ENCODE measurements around the gene AGXT2.
"Not testable (repeated sequence)": the region's sequence is repeated elsewhere in the genome, so short reads cannot be mapped to it uniquely, and the experiment has no call there.

The AGXT2 gene

GRCh38 chr5:35012796-35013195 is 35.0 kb downstream of the AGXT2 start:
- no peak for DNase-seq (ENCODE audit: low spot score)

- DNase-seq (ENCODE audit: low spot score), result no peak
Measured at GRCh38 chr5:35012365-35012764, 35.4 kb downstream of the AGXT2 start.

DNA sequence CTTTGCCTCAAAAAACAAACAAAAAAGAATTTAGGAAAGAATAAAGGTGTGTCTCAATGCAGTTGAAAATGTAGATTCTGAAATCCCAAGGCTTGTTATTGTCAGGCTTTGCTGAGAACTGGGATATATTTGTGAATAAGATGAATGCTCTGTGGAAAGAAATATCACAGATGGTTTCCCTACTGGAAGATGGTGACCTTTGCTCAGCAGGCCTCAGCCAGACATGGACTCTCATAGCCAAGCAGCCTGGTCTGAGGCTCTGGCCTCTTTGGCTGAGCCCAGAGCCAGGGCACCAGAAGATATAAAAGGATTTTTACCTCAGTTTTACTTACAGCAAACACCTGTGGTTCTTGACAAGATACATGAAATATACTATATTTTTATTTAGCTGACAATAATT is 37.1 kb downstream of the AGXT2 start:
- no peak for DNase-seq (ENCODE audit: low spot score)

GRCh38 chr5:35009657-35010056 is 38.1 kb downstream of the AGXT2 start:
- no peak for DNase-seq (ENCODE audit: low spot score)

- no peak for DNase-seq (ENCODE audit: low spot score)
Measured at GRCh38 chr5:35009019-35009418, 38.7 kb downstream of the AGXT2 start.

- no peak for DNase-seq (ENCODE audit: low spot score)
Measured at GRCh38 chr5:35004771-35005170, 43.0 kb downstream of the AGXT2 start.

- no peak for DNase-seq (ENCODE audit: low spot score)
Measured at GRCh38 chr5:35004200-35004599, 43.5 kb downstream of the AGXT2 start.

DNA sequence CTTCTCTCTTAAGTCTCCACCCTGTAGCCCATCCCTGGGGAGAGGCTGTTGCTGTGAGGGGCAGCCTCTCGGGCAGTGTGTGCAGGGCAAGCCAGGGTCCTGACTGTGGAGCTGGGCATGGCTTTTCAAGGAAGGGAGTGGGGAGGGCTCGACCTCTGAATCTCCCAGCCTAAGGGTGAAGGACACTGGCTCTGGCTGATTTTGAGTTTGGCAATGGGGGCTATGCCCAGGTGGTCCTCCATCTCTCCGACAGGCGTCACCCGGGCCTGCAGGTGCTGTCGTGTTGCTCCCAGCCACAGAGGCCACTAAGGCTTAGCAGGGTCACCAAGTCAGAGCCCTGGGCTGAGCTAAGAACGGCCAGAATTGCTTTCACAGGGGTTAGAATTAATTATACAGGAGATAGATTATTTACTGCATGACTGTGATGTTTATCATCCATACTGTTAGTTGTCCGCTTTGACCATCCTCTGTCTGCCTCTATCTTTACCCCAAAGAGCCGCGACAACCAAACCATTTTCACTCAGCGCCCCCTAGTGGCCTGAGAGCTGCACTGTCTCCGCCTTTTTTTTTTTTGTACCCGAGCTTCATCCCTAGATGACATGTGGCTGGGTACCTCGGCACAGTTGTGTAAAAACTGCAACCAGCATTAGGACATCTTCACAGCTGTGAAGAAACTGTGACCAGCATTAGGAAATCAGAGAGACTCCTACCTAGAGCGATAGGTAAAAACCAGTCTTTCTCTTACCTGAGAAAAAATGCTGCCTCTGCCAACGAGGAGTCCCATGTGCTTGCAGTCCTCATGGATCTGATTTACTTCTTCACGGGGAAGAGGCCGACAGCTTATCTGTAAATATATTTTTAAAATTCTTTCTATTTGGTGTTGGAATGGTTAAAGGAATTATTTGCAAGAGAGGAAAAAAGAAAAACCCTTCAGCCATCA is 44.5 kb downstream of the AGXT2 start:
- DNase-seq (ENCODE audit: low spot score), result peak; percentile 19

GRCh38 chr5:35002459-35002858 is 45.3 kb downstream of the AGXT2 start:
- DNase-seq (ENCODE audit: low spot score), result no peak

- DNase-seq (ENCODE audit: low spot score), result no peak
Measured at GRCh38 chr5:35001842-35002241, 45.9 kb downstream of the AGXT2 start.

DNA sequence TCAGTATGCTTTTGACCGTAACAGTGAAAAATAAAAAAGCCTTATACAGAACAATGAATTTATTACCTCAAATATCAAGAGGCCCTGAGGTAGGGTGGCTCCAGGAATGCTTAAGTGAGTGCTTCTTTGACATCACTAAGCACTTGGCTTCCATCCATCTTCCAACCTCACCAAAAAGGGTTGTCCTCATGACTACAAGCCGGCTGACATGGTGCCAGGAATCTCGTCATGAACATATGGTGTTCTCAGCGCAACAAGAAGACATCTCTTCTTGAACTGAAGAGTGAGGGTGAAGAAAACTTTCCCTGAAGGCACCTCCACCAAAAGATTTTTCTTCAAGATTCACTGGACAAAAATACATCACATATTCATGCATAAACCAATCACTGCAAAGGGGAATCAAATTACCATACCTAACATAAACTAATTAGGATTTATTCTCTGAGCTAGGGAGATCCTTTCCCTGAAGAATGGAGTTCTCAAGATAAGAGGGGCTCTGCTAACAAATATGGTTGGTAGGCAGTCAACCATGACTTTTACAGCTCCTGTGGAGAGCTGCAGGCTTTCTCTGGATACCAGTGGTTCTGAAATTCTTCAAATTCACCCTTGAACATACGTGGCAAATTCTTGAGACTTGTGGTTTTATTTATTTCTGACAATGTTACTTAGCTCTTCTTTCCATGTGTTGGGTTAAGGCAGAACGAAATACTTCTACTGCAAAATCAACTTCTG is 49.5 kb downstream of the AGXT2 start:
- DNase-seq (ENCODE audit: low spot score), result no peak

GRCh38 chr5:34996261-34996660 is 51.5 kb downstream of the AGXT2 start:
- no peak for DNase-seq (ENCODE audit: low spot score)

GRCh38 chr5:34993951-34994350 is 53.8 kb downstream of the AGXT2 start:
- no peak for DNase-seq (ENCODE audit: low spot score)

- no peak for DNase-seq (ENCODE audit: low spot score)
Measured at GRCh38 chr5:34991486-34992238, 56.1 kb downstream of the AGXT2 start.

DNA sequence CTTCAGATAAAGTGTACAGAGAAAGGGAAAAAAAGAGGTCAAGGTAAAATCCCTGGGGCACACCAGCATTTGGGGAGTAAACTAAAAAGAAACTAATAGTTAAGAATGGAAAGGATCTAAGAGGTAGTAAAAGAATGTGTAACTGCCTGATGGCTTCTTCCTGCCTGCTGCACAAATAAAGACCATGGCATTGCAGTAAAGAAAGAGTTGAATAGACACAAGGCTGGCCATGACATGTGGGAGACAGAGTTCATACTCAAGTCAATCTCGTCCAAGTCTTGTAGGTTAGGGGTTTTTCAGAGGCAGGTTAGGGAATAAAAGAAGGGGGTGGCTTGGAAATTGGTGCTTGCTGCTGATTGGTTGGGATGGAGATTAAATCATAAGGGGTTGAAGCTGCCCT is 60.8 kb downstream of the AGXT2 start:
- DNase-seq (ENCODE audit: low spot score), result no peak

DNA sequence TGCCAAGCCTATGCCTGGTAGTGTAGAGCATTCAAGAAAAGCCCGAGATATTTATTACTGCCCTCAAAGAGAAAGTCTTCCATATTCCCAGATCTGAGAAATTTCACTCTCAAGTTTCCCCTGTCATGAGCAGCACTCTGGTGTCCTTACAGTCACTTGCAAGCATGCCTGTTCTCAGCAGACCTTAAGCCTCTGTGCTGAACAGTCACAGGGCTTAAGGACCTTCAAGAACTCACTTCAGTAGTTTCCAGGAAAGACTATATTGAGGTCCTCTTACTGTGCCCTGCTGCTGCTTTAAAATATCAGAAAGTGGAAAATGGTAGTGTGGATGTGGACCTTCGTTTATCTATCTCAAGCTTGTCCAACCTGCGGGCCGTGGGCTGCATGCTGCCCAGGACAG is 64.9 kb downstream of the AGXT2 start:
- no peak for DNase-seq (ENCODE audit: low spot score)

- DNase-seq (ENCODE audit: low spot score), result no peak
Measured at GRCh38 chr5:34978681-34979080, 69.1 kb downstream of the AGXT2 start.

DNA sequence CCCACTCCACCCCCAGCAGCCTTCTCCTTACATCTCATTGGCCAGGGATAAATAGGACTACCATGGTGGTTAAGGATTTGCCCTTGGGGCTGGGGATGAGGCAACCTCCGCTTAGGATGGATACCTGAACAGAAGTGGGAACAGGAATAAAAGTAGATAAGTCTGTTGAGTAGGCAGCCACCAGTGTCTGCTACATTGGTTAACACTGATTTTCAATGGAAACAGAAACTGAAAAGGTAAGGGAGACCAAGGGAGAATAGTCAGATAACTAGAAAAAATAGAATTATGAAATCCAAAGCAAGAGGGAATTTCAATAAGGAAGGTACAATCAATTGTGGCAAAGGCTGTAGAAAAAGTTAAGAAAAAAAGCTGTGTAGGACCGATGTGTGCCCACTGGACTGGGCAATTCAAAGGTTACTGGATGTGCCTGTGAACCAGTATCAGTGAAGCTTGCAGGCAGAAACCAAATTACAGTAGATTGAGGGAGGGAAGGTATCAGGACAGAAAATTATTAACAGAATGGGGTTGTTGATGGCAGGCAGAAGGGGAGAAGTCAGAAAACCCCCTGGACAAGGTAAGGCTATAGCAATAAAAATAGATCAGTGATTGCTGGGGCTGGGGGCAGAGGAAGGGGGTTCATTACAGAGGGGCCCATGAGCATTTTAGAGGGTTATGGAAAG is 69.7 kb downstream of the AGXT2 start:
- no peak for DNase-seq (ENCODE audit: low spot score)

- no peak for DNase-seq (ENCODE audit: low spot score)
Measured at GRCh38 chr5:34976347-34976746, 71.4 kb downstream of the AGXT2 start.

- DNase-seq (ENCODE audit: low spot score), result not testable (repeated sequence)
Measured at GRCh38 chr5:34971655-34972054, 76.1 kb downstream of the AGXT2 start.

DNA sequence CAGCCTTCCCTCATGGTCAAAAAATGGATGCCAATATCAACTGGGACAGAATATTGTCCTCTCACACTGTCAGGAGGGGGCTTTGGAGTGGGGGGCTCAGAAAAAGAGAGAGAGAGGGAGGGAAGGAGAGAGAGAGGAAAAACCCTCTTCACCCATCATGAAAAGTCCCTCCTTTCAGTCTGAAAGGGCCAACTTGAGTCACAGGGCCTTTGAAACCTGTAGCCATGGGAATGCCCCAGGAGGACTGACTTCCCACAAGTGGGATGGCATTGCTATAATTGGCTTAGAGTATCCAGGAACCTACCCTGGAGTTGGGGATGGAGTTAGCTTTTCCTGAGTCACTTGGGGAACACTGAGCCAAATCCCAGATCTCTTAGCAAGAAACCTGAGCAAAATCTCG is 77.2 kb downstream of the AGXT2 start:
- no peak for DNase-seq (ENCODE audit: low spot score)

- DNase-seq (ENCODE audit: low spot score), result no peak
Measured at GRCh38 chr5:34968258-34968657, 79.5 kb downstream of the AGXT2 start.
